HepG2 (cell line): ENCODE measurements around the gene PLEKHM2. TPM values are rescaled to one million over a fixed set of nuclear protein-coding genes. Genes with fewer than 3 reads are reported as not detected.

Source experiments
- AGO1 ChIP-seq: fragments of 200-400 bp; formaldehyde crosslinking; IDR thresholded peaks from 2 replicates; pipeline ENCODE4 v1.6.1; 2017; ENCODE audit warnings: mild to moderate bottlenecking, low read depth, low read length, moderate library complexity; ENCODE audit not compliant: poor library complexity, severe bottlenecking
- CBX5 ChIP-seq: sonication (generic); formaldehyde crosslinking; IDR thresholded peaks from 2 replicates; pipeline ENCODE4 v1.4.0; 2020; ENCODE audit warnings: missing genetic modification reagents, borderline replicate concordance
- GATA4 ChIP-seq: sonication (generic); IDR thresholded peaks from 2 replicates; pipeline ENCODE4 v1.6.1; 2016; ENCODE audit warnings: antibody characterized with exemption, low read depth, borderline replicate concordance
- GATAD1 ChIP-seq: IDR thresholded peaks from 2 replicates; pipeline ENCODE4 v1.6.1; 2016; ENCODE audit warnings: missing genetic modification reagents, missing compliant biosample characterization
- GMEB2 ChIP-seq: IDR thresholded peaks from 2 replicates; pipeline ENCODE4 v1.6.1; 2016; ENCODE audit warnings: missing biosample characterization, missing genetic modification reagents, low read depth
- MBD4 ChIP-seq: IDR thresholded peaks from 2 replicates; pipeline ENCODE4 v1.6.1; 2012; ENCODE audit warnings: low read length, inconsistent platforms, borderline replicate concordance
- MED8 ChIP-seq: sonication (generic); formaldehyde crosslinking; IDR thresholded peaks from 2 replicates; pipeline ENCODE4 v1.8.1; 2023; ENCODE audit warnings: mild to moderate bottlenecking, missing genetic modification reagents; ENCODE audit not compliant: insufficient replicate concordance
- PAWR ChIP-seq: sonication (generic); formaldehyde crosslinking; IDR thresholded peaks from 2 replicates; pipeline ENCODE4 v1.4.0; 2020; ENCODE audit warnings: missing genetic modification reagents, mild to moderate bottlenecking, borderline replicate concordance
- THAP7 ChIP-seq: sonication (generic); formaldehyde crosslinking; IDR thresholded peaks from 2 replicates; pipeline ENCODE4 v1.8.1; 2023; ENCODE audit warnings: mild to moderate bottlenecking, missing genetic modification reagents
- ZMYM3 ChIP-seq: sonication (generic); formaldehyde crosslinking; IDR thresholded peaks from 2 replicates; pipeline ENCODE4 v1.5.1; 2020; ENCODE audit warnings: mild to moderate bottlenecking, missing genetic modification reagents
- ZNF282 ChIP-seq: fragments of 450-650 bp; IDR thresholded peaks from 2 replicates; pipeline ENCODE4 v1.6.1; 2018; ENCODE audit not compliant: partially characterized antibody
- ZNF737 ChIP-seq: sonication (generic); formaldehyde crosslinking; IDR thresholded peaks from 2 replicates; pipeline ENCODE4 v1.5.0; 2020; ENCODE audit warnings: missing genetic modification reagents, mild to moderate bottlenecking, borderline replicate concordance
- ZNF768 ChIP-seq: sonication (generic); formaldehyde crosslinking; IDR thresholded peaks from 2 replicates; pipeline ENCODE4 v1.4.0; 2020; ENCODE audit warnings: missing genetic modification reagents
- ZNF772 ChIP-seq: sonication (generic); formaldehyde crosslinking; IDR thresholded peaks from 2 replicates; pipeline ENCODE4 v1.5.0; 2020; ENCODE audit warnings: mild to moderate bottlenecking, missing genetic modification reagents
- polyA plus RNA-seq, 8 experiments: library from polyadenylated mRNA; depleted of rRNA in 3 of 8; stranded (reverse) in 7 of 8; unstranded in 1 of 8; fragments of >200 nt; fragmentation: Illumina TruSeq in 4 of 8; extraction: Trizol in 4 of 8; gene quantifications; 2 replicates each; pipeline versions ENCODE4 v1.2.1 to v1.2.3, GENCODE V29; 2011 to 2016; ENCODE audit warnings: low read depth in 4 of 8, missing spikeins in 1 of 8, mixed read lengths in 1 of 8; ENCODE audit not compliant: insufficient read depth in 1 of 8
- total RNA-seq, 5 experiments: library from RNA; depleted of rRNA; stranded (reverse); fragments of >200 nt; fragmentation: Illumina TruSeq; extraction: Trizol; gene quantifications; 2 replicates each; pipeline ENCODE4 v1.2.3, GENCODE V29; 2016; ENCODE audit warnings: low read depth in 1 of 5
- TF ChIP-seq, protein P1 (sequence below): IDR thresholded peaks from 2 replicates; pipeline ENCODE4 v1.6.1; 2016; ENCODE audit warnings: missing compliant biosample characterization, missing genetic modification reagents, borderline replicate concordance
- TF ChIP-seq, protein P2 (sequence below): sonication (generic); formaldehyde crosslinking; IDR thresholded peaks from 2 replicates; pipeline ENCODE4 v1.4.0; 2020; ENCODE audit warnings: mild to moderate bottlenecking, missing genetic modification reagents

The PLEKHM2 gene
- total and polyA plus RNA-seq, 2 of the 13 experiments (the other 11 are each of a cell fraction or from before 2014, with no cell fraction given): 16.5 to 27.3 TPM

- TF ChIP-seq GATAD1 (CRISPR knock-in tag) (no peak), THAP7 (CRISPR knock-in tag) (no peak), GMEB2 (CRISPR knock-in tag) (no peak), CBX5 (CRISPR knock-in tag) (no peak), ZNF282 (no peak), GATA4 (no peak), ZMYM3 (CRISPR knock-in tag) (peak; percentile 69; the same call in 1 of the 2 replicates), MBD4 (no peak), PAWR (CRISPR knock-in tag) (no peak), ZNF768 (CRISPR knock-in tag) (peak; percentile 93), MED8 (CRISPR knock-in tag) (no peak), ZNF737 (CRISPR knock-in tag) (no peak), ZNF772 (CRISPR knock-in tag) (peak; percentile 41; the same call in 1 of the 2 replicates), AGO1 (no peak)
- TF ChIP-seq, protein P1, sequence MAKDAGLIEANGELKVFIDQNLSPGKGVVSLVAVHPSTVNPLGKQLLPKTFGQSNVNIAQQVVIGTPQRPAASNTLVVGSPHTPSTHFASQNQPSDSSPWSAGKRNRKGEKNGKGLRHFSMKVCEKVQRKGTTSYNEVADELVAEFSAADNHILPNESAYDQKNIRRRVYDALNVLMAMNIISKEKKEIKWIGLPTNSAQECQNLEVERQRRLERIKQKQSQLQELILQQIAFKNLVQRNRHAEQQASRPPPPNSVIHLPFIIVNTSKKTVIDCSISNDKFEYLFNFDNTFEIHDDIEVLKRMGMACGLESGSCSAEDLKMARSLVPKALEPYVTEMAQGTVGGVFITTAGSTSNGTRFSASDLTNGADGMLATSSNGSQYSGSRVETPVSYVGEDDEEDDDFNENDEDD: no peak
- TF ChIP-seq, protein P2, sequence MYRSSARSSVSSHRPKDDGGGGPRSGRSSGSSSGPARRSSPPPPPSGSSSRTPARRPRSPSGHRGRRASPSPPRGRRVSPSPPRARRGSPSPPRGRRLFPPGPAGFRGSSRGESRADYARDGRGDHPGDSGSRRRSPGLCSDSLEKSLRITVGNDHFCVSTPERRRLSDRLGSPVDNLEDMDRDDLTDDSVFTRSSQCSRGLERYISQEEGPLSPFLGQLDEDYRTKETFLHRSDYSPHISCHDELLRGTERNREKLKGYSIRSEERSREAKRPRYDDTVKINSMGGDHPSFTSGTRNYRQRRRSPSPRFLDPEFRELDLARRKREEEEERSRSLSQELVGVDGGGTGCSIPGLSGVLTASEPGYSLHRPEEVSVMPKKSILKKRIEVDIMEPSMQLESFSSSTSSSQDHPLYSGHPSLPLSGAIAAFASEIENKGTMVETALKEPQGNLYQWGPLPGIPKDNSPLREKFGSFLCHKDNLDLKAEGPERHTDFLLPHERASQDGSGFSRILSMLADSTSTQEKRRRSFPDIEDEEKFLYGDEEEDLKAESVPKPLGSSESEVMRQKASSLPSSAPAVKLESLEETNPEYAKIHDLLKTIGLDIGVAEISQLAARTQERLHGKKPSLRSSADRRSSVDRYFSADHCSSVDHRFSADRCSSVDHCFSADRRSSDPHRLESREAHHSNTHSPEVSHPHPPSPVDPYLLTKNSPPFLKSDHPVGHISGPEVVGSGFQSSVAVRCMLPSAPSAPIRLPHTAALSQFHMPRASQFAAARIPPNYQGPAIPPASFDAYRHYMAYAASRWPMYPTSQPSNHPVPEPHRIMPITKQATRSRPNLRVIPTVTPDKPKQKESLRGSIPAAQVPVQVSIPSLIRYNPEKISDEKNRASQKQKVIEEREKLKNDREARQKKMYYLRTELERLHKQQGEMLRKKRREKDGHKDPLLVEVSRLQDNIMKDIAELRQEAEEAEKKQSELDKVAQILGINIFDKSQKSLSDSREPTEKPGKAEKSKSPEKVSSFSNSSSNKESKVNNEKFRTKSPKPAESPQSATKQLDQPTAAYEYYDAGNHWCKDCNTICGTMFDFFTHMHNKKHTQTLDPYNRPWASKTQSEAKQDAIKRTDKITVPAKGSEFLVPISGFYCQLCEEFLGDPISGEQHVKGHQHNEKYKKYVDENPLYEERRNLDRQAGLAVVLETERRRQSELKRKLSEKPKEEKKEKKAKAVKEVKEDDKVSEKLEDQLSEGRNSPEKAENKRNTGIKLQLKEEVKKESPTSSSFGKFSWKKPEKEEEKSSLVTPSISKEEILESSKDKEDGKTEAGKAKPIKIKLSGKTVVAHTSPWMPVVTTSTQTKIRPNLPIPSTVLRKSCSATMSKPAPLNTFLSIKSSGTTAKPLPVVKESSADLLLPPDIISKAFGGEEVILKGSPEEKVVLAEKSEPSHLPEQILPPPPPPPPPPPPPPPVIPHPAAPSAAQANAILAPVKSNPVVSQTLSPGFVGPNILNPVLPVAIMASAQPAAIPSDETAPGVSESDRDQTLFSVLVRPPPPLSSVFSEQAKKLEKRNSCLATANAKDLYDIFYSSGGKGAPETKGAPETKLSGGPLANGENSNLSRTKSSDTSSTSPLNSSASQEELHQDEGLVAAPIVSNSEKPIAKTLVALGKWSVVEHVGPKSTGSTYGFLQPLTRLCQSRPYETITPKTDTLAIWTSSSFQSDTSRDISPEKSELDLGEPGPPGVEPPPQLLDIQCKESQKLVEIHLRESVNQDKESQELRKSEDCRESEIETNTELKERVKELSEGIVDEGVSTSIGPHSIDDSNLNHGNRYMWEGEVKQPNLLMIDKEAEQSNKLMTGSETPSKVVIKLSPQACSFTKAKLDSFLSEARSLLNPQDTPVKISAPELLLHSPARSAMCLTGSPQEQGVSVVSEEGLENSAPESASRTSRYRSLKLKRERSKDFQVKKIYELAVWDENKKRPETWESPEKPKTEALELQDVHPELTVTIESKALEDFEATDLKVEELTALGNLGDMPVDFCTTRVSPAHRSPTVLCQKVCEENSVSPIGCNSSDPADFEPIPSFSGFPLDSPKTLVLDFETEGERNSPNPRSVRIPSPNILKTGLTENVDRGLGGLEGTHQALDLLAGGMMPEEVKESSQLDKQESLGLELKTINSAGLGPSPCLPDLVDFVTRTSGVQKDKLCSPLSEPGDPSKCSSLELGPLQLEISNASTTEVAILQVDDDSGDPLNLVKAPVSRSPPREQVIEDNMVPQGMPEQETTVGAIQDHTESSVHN (CRISPR knock-in tag): no peak
Measured at GRCh38 chr1:15748690-15749398, 64.7 kb downstream of the PLEKHM2 start (continued).
